Measurements from ENCODE around the gene POMT2.
"Not testable (repeated sequence)": the region's sequence is repeated elsewhere in the genome, so short reads cannot be mapped to it uniquely, and the experiment has no call there.

POMT2 gene

DNA sequence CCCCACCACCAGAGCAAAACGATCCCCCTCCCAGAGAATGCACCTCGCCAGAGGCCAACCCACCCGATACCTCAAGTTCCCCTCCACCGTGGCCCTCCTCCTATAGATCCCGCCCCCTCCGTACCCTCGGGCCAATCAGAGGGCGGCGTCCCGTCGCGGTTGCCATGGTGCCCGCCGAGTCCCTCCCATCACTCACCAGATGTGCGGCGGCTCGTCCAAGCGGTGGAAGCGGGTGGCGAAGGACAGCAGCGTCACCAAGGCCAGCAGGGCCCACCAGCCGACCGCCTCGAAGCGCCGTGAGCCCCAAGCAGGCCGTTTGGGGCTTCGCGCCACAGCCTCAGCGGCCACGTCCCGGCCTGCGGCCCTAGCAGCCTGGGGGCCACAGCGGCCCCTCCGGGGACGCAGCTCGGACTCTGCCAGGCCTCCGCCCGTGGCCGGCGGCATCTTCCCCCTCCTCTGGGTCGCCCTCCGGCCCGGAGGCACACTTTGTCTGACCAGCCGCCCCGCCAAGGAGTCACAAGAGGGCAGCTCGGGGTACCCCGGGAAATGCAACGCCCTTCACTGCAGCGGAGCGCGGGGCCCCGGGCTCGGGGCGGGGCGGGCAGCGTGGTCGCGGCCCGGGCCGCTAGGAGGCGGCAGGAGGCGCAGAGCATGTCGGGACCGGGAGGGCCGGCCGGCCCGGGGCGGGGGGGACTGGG lies at the start of gene POMT2:
Gene POMT2 (minus strand): TSS at position 646 of the 698 bp plus-strand sequence. CDS start 202 bp downstream, at position 444.
- peak; percentile 79 for DNase-seq

DNA sequence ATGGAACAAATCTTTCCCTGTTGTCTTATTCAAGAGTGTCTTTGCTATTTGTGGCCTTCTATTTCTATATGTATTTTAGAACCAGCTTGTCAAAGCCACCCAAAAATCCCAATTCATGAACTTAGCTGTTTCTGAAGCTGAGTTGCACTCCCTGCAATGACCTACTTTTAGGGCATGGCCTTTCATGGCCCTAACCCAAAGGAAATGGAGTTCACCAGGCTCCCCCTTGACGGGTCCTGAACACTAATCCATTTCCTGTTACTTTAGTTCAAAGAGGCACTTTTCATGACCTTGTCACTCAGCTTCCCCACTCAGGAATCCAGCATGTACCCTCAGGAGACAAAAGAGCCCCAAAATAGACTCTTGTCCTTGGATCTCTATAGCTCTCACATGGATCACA lies 48.6 kb upstream of the POMT2 start:
- no peak for DNase-seq

DNA sequence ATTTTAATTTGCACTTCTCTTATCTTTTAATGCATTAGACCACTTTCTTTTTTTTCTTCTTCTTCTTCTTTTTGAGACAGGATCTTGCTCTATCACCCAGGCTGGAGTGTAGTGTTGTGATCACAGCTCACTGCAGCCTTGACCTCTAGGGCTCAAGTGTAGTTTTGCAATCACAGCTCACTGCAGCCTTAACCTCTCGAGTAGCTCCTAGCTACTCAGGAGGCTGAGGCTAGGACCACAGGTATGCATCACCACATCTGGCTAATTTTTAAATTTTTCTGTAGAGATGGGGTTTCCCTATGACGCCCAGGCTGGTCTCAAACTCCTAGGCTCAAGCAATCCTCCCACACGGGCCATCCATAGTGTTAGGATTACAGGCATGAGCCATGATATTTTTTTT lies 43.5 kb upstream of the POMT2 start:
- DNase-seq = no peak

DNA sequence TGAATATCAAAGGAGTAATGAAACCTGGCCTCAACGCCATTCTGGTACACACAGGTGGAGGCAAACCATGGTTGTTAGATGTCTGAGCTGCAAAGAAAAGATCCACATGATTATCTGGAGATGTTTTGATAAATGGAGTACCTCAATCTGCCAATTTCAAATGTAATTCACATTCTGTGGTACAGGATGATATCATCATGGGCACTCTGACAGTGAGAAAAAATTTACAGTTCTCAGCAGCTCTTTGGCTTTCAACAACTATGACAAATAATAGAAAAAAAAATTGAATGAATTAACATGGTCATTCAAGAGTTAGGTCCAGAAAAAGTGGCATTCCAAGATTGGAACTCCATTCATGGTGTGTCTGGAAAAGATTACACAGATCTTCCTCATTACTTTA lies 38.9 kb upstream of the POMT2 start:
- DNase-seq = no peak

DNA sequence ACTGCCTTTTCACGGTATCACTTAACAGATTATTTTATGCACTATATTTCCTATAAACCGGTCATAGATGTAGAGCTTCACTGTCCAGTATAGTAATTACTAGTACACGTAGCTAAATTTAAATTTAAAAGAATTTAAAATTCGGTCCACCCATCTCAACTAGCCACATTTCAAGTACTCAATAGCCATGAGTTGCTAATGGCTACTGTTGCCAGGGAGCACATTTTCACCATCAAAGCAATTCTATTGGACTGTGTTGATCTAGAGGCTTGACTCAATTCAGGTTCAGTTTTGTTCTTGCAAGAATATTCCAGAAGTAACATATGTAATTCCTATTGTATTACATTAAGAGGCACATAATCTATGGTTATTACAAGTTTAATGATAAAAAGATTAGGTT lies 36.2 kb upstream of the POMT2 start:
- no peak for DNase-seq

DNA sequence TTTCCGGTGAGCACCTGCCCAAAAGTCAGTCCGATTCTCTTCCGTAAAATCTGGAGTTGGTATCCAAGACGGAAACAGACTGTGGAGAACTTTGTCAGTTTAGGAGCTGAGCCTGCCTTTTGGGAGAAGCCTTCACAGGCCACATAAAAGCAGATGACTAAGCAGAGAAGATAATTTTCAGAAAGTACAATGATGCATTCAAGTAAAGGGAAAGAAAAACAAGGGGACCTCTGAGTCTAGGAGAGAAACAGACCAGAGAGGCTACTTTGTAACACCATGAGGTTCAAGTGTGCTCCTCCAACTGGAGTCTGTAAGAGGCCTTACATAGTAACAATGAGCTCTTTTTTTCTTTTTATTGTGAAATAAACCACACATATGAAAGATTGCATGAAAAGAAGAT lies 35.1 kb upstream of the POMT2 start:
- no peak for DNase-seq

DNA sequence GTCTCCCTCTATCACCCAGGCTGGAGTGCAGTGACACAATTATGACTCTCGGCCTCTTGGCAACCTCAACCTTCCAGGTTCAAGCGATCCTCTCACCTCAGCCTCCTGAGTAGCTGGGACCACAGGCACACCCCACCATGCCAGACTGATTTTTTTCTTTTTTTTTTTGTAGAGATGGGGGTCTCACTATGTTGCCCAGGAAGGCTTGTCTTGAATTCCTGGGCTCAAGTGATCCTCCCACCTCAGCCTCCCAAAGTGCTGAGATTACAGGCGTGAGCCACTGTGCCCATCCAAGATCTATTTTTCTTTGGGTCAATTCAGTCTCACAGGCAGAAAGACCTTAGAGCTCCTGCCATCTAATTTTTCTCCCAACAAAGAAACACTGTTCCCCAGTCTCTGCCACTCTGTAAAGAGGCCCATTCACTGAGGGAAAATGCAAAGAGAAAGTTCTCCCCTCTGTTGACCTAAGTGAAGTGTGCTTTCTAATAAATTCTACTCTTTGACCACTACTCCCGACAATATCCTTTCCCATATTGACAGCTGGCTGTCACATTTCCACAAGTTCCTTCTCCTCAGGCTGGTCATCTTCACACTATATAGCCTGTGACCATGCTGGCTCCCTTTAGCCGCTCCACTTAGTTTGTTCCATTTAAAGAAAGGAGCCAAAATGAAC lies 32.9 kb upstream of the POMT2 start:
- DNase-seq = no peak

DNA sequence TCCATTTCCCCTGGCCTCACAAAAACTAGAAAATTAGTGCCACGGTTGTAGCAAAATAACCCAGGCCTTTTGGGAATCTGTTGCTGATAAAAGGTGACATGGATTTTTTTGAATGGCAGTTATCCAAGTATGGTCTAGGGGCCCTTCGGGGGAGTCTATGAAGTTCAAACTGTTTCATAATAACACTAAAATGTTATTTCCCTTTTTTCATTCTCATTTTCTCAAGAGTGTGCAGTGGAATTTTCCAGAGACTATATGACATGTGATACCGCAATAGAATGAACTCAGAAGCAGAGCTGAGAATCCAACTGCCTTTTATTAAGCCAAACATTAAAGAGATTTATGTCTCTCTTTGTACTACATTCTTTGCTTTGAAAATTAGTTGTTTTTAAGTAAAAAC lies 27.1 kb upstream of the POMT2 start:
- DNase-seq = no peak

GRCh38 chr14:77346495-77346894 lies 25.8 kb upstream of the POMT2 start:
- no peak for DNase-seq

GRCh38 chr14:77344377-77344996 lies 23.8 kb upstream of the POMT2 start:
- peak; percentile 19 for DNase-seq

DNA sequence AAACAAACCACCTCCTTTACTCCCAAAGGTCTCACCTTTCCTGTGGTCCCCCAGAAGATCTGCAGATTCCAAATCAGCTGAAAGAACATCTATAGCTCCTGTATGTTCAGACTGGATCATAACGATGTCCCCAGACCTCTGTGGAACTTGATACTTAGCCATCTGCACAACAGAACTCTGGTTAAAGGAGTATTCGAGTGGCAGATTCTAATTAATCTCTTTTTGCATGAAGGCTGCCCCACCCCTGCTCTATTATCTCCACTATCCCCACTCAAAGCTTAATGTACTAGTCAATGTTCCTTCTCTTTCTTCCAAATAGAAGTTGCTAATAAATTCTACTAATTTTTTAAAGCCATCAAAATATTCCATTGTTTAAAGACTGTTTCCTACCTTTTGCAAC lies 23.0 kb upstream of the POMT2 start:
- no peak for DNase-seq

DNA sequence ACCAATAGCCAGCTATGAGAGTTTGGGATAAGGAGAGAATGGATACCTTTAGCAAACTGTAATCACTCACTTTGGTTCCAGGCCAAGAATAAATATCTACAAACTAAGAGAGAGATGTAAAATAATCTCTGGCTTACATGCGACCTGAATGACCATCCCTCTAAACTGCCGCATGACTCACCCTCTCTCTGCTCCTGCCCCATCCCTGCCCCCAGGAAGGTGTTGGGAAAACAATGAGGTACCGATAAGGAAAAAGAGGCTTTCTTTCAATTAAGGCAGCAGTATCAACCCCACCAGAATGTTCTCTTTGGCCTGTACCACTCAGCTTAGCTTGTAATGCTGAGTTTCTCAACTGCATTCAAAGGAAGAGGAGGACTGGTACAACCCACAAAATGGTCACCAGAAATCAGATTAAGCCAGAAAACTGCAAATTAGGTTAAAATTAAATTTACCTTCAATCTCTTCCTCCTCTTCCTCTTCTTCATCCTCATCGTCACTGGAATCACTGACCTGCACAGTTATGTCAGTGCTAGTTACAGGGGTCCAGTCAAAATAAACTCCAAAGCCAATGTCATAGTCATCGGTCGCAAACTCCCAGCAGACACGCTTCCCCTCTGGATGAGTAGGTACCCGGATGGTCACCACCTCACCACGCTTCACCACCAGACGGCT lies 22.2 kb upstream of the POMT2 start:
- no peak for DNase-seq

GRCh38 chr14:77340389-77340788 lies 19.7 kb upstream of the POMT2 start:
- no peak for DNase-seq

GRCh38 chr14:77339407-77339806 lies 18.7 kb upstream of the POMT2 start:
- DNase-seq = no peak

DNA sequence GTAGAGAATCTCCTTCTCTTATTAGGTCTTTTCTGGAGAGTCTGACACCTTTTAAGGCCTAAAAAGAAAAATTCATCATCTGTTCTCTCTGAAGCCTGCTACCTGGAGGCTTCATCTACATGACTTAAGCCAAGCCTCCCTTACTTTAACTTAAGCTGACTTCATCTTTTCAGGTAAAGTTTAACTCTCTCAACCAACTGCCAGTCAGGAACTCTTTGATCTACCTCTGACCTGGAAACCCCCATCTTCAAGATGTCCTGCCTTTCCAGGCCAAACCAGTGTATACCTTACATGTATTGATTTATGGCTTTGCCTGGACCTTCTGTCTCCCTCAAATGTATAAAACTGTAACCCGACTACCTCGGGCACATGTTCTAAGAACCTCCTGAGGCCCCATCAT lies 17.6 kb upstream of the POMT2 start:
- DNase-seq = no peak

DNA sequence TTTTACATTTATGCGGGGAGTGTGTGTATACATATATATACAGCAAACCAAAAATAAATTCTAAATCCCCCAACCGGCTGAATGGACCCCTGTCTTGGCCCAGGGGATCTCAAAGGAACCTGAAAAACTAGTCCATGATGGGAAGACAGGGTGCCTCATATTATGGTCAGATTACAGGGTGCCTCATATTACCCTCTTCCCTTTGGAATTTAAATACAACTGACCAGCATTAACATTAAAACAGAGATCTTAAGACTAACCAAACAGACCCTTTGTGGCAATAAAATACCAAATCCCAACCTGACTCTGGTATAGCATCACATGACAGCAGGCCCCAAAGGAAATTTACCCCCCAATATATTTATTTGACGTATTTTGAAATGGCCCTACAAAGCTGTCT lies 17.2 kb upstream of the POMT2 start:
- DNase-seq = no peak

DNA sequence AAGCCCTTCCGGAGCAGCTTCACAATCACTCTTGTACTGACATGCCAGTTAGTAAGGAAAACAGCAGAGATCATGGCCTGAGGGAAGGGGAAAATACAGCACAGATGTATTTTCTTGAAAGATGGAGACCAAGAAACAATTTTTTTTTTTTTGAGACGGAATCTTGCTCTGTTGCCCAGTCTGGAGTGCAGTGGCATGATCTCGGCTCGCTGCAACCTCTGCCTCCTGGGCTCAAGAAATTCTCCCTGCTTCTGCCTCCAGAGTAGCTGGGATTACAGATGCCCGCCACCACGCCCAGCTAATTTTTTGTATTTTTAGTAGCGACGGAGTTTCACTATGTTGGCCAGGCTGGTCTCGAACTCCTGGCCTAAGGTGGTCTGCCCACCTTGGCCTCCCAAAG lies 16.6 kb upstream of the POMT2 start:
- not testable (repeated sequence) for DNase-seq

- DNase-seq = no peak
Observed at GRCh38 chr14:77335576-77335975, 14.9 kb upstream of the POMT2 start.

- DNase-seq = no peak
Observed at GRCh38 chr14:77329872-77330271, 9.2 kb upstream of the POMT2 start.

GRCh38 chr14:77327111-77327510 lies 6.4 kb upstream of the POMT2 start:
- no peak for DNase-seq

GRCh38 chr14:77325746-77326094 lies 5.0 kb upstream of the POMT2 start:
- no peak for DNase-seq

GRCh38 chr14:77324816-77325745 lies 4.4 kb upstream of the POMT2 start:
- no peak for DNase-seq

GRCh38 chr14:77324289-77324688 lies 3.6 kb upstream of the POMT2 start:
- DNase-seq = no peak

Measured in NCI-H2227 treated with DMSO at 0.1 percent for 48 hours (cell line).